SK-N-MC (cell line): Measurements from ENCODE around the gene TNFRSF18.
"Not testable (repeated sequence)": the region's sequence is repeated elsewhere in the genome, so short reads cannot be mapped to it uniquely, and the experiment has no call there.

Experiments used
- EZH2 ChIP-seq: fragments of 200-600 bp; sonication (generic); IDR thresholded peaks from one replicate; pipeline ENCODE4 v1.6.1; 2017; ENCODE audit warnings: antibody characterized with exemption
- FOXP2 ChIP-seq: optimal IDR thresholded peaks from 2 replicates; pipeline ENCODE3; 2011; ENCODE audit warnings: mild to moderate bottlenecking, moderate library complexity; ENCODE audit not compliant: insufficient read depth; ENCODE audit errors: extremely low read length, control extremely low read depth
- POLR2AphosphoS5 ChIP-seq: IDR thresholded peaks from 2 replicates; pipeline ENCODE4 v1.6.1; 2012; ENCODE audit warnings: mild to moderate bottlenecking, low read depth, low read length, borderline replicate concordance

GRCh38 chr1:1195726-1196125 lies 10.7 kb downstream of the TNFRSF18 start:
- not testable (repeated sequence) for TF ChIP-seq EZH2, POLR2AphosphoS5, FOXP2
